Activated gamma-delta T cell treated with anti-CD3 and anti-CD28 coated beads, Interleukin-2, amount 50 U/mL, for 16 hours (primary cell): ENCODE data around the gene ARHGAP22.

ENCODE experiments used
- DNase-seq: peaks from one replicate; pipeline ENCODE4 v3.0.0-alpha.2; 2020; ENCODE audit warnings: low read depth

ARHGAP22 gene

GRCh38 chr10:48463318-48464003 is 141.4 kb downstream of the ARHGAP22 start:
- no peak for DNase-seq

- DNase-seq, result no peak
Measured at GRCh38 chr10:48462482-48463020, 142.3 kb downstream of the ARHGAP22 start.

- no peak for DNase-seq
Measured at GRCh38 chr10:48461623-48462481, 143.0 kb downstream of the ARHGAP22 start.

- no peak for DNase-seq
Measured at GRCh38 chr10:48460182-48460581, 144.7 kb downstream of the ARHGAP22 start.

- no peak for DNase-seq
Measured at GRCh38 chr10:48459270-48460150, 145.4 kb downstream of the ARHGAP22 start.

GRCh38 chr10:48458662-48459048 is 146.2 kb downstream of the ARHGAP22 start:
- DNase-seq, result no peak

GRCh38 chr10:48457949-48458661 is 146.8 kb downstream of the ARHGAP22 start:
- DNase-seq, result no peak

GRCh38 chr10:48456808-48457761 is 147.8 kb downstream of the ARHGAP22 start:
- DNase-seq, result no peak

- DNase-seq, result no peak
Measured at GRCh38 chr10:48456361-48456804, 148.5 kb downstream of the ARHGAP22 start.

- DNase-seq, result no peak
Measured at GRCh38 chr10:48455392-48456151, 149.3 kb downstream of the ARHGAP22 start.

GRCh38 chr10:48455055-48455391 is 149.8 kb downstream of the ARHGAP22 start:
- DNase-seq, result no peak

- no peak for DNase-seq
Measured at GRCh38 chr10:48454302-48455054, 150.4 kb downstream of the ARHGAP22 start.

GRCh38 chr10:48453451-48454301 is 151.2 kb downstream of the ARHGAP22 start:
- no peak for DNase-seq

- DNase-seq, result no peak
Measured at GRCh38 chr10:48452879-48453412, 151.9 kb downstream of the ARHGAP22 start.

- DNase-seq, result no peak
Measured at GRCh38 chr10:48451969-48452878, 152.6 kb downstream of the ARHGAP22 start.

- DNase-seq, result no peak
Measured at GRCh38 chr10:48450741-48451466, 154.0 kb downstream of the ARHGAP22 start.
